ENCODE data around the gene IFITM2. TPM values are rescaled to one million over a fixed set of nuclear protein-coding genes. Genes with fewer than 3 reads are reported as not detected.

IFITM2 gene
- total and polyA plus RNA-seq, 2 experiments from 2014 or later, result 59.2 to 504 TPM

- H3K9me3 ChIP-seq (ENCODE audit: low read depth), result no peaks in the 10 kb centered on the region
- 86% methylated on average over 13 of the region's 13 CpGs for WGBS (ENCODE audit: low lambda C conversion rate, missing lambda C conversion rate)
- H3K79me2 ChIP-seq, result no peaks in the 10 kb centered on the region
- H3K36me3 ChIP-seq (replicated peaks; ENCODE audit: insufficient read depth, low read depth), result no peaks in the 10 kb centered on the region
- H2AFZ ChIP-seq, result no peak overlapping the region
- no peak overlapping the region for H3K4me2 ChIP-seq
- DNase-seq (ENCODE audit: low spot score), result no peak
- no peaks in the 10 kb centered on the region for H3K9me2 ChIP-seq (replicated peaks; ENCODE audit: insufficient read depth)
- no peaks in the 10 kb centered on the region for H4K20me1 ChIP-seq (ENCODE audit: insufficient read depth, poor library complexity, severe bottlenecking)
- H3K27me3 ChIP-seq, result no peaks in the 10 kb centered on the region
- TF ChIP-seq CTCF (IDR thresholded peaks at IDR 0.05; ENCODE audit: poor library complexity) (no peak), EZH2phosphoT487 (IDR thresholded peaks at IDR 0.05; ENCODE audit: low read depth, severe bottlenecking, unreplicated experiment) (no peak)
- H3K4me1 ChIP-seq (ENCODE audit: insufficient read depth), result peaks cover 3% of the 10 kb centered on the region
- no peak overlapping the region for H3K27ac ChIP-seq
- no peak overlapping the region for H3K4me3 ChIP-seq
These were observed 10.5 kb upstream of the IFITM2 start for GRCh38 chr11:297051-297585.

GRCh38 chr11:297586-298405 lies 9.8 kb upstream of the IFITM2 start:
- Histone ChIP-seq H3K4me1 (ENCODE audit: insufficient read depth) (peaks cover 3% of the 10 kb centered on the region), H3K79me2 (no peaks in the 10 kb centered on the region), H3K27me3 (no peaks in the 10 kb centered on the region), H2AFZ (no peak overlapping the region), H3K4me2 (no peak overlapping the region), H3K9me2 (replicated peaks; ENCODE audit: insufficient read depth) (no peaks in the 10 kb centered on the region), H3K27ac (no peak overlapping the region), H4K20me1 (ENCODE audit: insufficient read depth, poor library complexity, severe bottlenecking) (no peaks in the 10 kb centered on the region), H3K9me3 (ENCODE audit: low read depth) (no peaks in the 10 kb centered on the region), H3K36me3 (replicated peaks; ENCODE audit: insufficient read depth, low read depth) (no peaks in the 10 kb centered on the region), H3K4me3 (no peak overlapping the region)
- DNase-seq (ENCODE audit: low spot score), result no peak
- 82% methylated on average over 24 of the region's 26 CpGs for WGBS (ENCODE audit: low lambda C conversion rate, missing lambda C conversion rate)
- TF ChIP-seq EZH2phosphoT487 (IDR thresholded peaks at IDR 0.05; ENCODE audit: low read depth, severe bottlenecking, unreplicated experiment), result no peak
- TF ChIP-seq CTCF (IDR thresholded peaks at IDR 0.05; ENCODE audit: poor library complexity), result no peak
- no peak for TF ChIP-seq EZH2 (IDR thresholded peaks at IDR 0.05; ENCODE audit: borderline replicate concordance)

GRCh38 chr11:298406-299065 lies 9.1 kb upstream of the IFITM2 start:
- Histone ChIP-seq H3K4me1 (ENCODE audit: insufficient read depth) (peaks cover 3% of the 10 kb centered on the region), H3K4me3 (no peak overlapping the region), H3K27ac (no peak overlapping the region), H3K4me2 (no peak overlapping the region), H3K79me2 (no peaks in the 10 kb centered on the region), H3K27me3 (no peaks in the 10 kb centered on the region), H3K36me3 (replicated peaks; ENCODE audit: insufficient read depth, low read depth) (no peaks in the 10 kb centered on the region), H4K20me1 (ENCODE audit: insufficient read depth, poor library complexity, severe bottlenecking) (no peaks in the 10 kb centered on the region), H3K9me2 (replicated peaks; ENCODE audit: insufficient read depth) (no peaks in the 10 kb centered on the region), H2AFZ (no peak overlapping the region), H3K9me3 (ENCODE audit: low read depth) (no peaks in the 10 kb centered on the region)
- DNase-seq (ENCODE audit: low spot score), result no peak
- TF ChIP-seq EZH2 (IDR thresholded peaks at IDR 0.05; ENCODE audit: borderline replicate concordance) (no peak), EZH2phosphoT487 (IDR thresholded peaks at IDR 0.05; ENCODE audit: low read depth, severe bottlenecking, unreplicated experiment) (no peak)
- 87% methylated on average over 15 of the region's 15 CpGs for WGBS (ENCODE audit: low lambda C conversion rate, missing lambda C conversion rate)

All from hepatocyte (in vitro differentiated cells).